ENCODE results near the gene DLL4.
"Not testable (repeated sequence)": the region's sequence is repeated elsewhere in the genome, so short reads cannot be mapped to it uniquely, and the experiment has no call there.

DLL4 gene

DNA sequence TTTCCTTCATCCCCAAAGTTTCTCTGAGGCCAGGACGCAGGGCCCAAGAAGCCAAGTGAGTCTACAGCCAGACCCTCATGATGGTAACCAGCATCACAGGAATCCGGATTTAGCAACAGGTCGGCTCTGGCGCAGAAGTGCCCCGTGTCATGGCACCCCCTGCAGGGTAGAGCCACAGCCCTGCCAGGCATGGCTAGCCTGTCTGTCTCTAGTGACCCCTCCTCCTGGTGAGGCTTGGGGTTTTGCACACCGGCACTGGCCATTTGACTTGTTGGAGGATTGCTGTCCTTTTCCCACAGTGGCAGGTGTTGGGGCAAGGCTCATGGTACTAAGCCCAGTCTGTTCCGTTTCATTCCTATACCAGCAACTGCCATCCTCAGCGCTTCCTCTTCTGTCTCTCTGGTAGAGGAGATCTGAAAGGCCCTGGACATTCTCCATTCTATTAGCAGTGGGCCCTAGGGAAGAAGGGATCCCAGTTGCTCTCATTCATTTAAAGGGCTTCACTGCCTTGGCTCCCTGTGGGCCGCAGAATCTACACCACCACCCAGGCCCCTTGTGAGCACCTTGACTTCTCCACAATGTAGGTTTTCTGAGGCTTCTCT lies 14.7 kb downstream of the DLL4 start:
- DNase-seq (ENCODE audit: low read depth in 1 of 2, low spot score in 1 of 2): no peak
- TF ChIP-seq JUND (IDR thresholded peaks at IDR 0.05; ENCODE audit: low read depth): no peak
- in situ Hi-C loops (cut with HindIII; ENCODE audit: low pct_unique_long_range_greater_than_20kb, low sequenced_read_pairs): no loop called here

DNA sequence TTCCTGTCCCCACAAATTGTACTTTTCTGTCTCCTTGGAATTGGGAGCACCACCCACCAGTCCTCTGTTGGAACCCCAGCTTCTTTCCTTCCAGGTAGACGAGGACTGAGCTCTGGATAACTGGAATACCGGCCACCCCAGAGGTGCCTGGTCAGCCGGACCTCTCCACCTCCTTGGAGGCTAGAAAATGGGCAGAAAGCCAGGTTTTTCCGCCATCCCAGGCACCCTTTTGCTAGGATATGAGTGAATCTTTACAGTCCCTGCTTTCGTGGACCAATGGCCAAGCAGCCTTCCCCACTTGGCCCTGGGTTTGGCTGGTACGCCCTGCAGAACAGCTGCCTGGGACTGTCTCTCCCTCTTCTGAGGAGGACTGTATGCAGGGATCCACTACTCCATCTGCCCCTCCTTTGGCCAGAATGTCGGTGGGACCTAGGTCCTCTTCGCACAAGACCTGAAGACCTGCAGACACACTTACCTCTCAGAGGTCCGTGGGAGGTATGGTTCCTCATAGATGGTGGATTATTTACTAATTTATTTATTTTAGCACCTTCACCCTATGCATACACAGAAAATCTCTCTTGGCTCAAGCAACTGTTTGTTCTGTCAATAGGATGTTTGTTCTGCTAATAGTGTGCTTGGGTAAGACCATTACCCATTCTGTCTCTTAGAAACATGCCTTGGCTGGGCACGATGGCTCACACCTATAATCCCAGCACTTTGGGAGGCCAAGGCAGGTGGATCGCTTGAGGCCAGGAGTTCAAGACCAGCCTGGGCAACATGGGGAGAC lies 15.6 kb downstream of the DLL4 start:
- no peak for TF ChIP-seq JUND (IDR thresholded peaks at IDR 0.05; ENCODE audit: low read depth)
- in situ Hi-C loops (cut with HindIII; ENCODE audit: low pct_unique_long_range_greater_than_20kb, low sequenced_read_pairs): no loop called here
- peak; percentile 73 to 74 for DNase-seq (ENCODE audit: low read depth in 1 of 2, low spot score in 1 of 2)

DNA sequence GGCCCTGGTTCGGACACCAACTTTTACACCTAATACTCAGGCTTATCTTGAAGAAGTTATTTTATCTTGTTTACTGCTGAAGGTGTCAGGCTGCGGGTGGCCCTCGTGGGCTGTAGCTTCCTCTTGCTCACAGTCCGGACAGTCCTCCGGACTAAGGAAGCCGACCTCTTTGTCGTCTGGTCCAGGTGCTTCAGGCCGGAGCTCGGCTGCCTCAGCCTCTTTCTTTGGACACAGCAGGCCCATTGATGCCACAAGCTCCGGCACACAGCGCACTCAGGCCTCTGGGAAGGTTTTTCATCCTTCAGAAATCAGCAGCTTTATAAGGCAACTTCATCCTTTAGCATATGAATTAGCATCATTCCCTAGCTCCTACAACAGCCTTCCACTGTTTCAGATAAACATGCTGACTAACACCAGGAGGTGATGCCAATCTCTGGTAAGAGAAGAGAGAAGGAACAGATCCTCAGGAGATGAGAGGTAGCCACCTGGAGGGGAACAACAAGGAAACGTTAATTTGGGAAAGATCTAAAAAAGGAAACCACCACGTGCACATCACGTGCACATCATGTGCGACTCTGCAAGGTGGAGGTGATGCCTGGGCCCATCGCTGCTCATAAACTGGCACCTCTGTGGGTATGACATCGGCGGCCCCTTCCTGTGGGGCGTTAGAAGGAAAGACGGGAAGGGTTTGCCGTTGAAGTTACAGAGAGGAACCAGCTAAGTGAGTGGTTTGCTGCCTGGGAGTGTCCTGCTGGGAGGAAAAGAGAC lies 19.8 kb downstream of the DLL4 start:
- in situ Hi-C loops (cut with HindIII; ENCODE audit: low pct_unique_long_range_greater_than_20kb, low sequenced_read_pairs): no loop called here
- TF ChIP-seq JUND (IDR thresholded peaks at IDR 0.05; ENCODE audit: low read depth): no peak
- DNase-seq (ENCODE audit: low read depth in 1 of 2, low spot score in 1 of 2): no peak

DNA sequence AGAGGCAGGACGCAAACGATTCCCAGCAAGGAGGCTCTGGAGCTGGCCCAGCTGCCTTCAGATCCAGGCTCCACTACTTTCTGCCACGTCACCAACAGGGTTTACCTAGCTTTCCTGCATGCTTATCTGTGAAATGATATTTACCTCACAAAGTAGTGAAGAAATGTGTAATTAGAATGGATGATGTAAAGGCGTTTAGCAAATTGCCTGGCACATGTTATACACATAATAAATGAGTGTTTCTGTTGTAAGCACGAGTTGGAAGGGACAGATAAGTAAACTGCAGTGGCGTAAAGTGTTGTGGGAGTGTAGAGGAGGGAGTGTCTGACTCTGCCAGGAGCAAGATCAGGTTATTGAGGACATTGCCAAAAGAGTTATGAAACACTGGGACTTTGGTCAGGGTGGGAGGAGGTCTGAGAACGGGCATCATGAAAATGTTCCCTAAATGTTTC lies 20.6 kb downstream of the DLL4 start:
- TF ChIP-seq JUND (IDR thresholded peaks at IDR 0.05; ENCODE audit: low read depth): no peak
- in situ Hi-C loops (cut with HindIII; ENCODE audit: low pct_unique_long_range_greater_than_20kb, low sequenced_read_pairs): no loop called here
- DNase-seq (ENCODE audit: low read depth in 1 of 2, low spot score in 1 of 2): no peak

DNA sequence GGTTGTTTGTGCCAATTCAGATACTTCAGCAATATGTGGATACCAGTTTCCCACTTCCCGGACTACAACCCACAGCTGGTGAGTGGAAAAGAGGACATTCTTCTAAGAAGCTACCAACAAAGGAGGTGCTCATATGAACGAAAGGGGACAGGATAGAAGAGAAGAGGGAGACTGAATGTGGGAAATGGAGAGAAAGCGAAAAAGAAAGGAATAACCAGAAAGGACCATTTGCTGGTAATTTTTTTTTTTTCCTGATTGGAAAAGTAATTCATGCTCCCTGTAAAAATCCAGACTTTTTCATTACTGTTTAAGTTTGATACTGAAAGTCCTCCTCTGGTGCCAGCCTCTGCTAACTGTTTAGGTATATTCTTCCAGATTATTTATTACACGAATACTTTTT lies 22.6 kb downstream of the DLL4 start:
- no peak for TF ChIP-seq JUND (IDR thresholded peaks at IDR 0.05; ENCODE audit: low read depth)
- in situ Hi-C loops (cut with HindIII; ENCODE audit: low pct_unique_long_range_greater_than_20kb, low sequenced_read_pairs): no loop called here
- DNase-seq (ENCODE audit: low read depth in 1 of 2, low spot score in 1 of 2): no peak

DNA sequence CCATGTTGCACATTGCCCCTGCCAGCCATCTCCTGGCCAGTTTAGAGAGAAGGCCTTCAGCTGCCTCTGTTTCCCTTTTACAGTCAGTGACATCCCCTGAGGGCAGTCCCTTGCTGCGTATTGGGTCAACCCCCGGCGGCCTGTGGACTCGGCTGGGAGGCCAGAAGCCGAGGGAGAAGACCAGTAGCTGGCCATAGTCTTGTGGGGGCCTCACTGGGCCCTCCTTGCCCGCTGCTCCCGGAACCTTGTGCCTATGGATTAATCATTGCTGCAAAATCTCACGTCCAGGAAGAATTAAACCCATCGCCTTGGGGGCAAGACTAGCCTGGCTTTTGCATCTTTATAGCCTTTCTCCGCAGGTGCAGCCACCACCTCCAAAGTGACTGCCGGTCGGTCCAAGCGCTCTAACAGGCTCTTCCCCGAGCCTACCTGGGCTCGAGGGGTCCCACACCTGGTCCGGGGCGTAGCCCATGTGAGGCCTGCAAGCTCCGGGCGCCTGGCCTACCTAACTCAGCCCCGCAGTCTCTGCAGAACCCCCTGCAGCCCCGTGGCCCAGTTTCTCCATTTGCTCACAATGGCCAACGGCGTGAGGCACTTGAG lies 23.3 kb downstream of the DLL4 start:
- in situ Hi-C loops (cut with HindIII; ENCODE audit: low pct_unique_long_range_greater_than_20kb, low sequenced_read_pairs): no loop called here
- TF ChIP-seq JUND (IDR thresholded peaks at IDR 0.05; ENCODE audit: low read depth): no peak
- DNase-seq (ENCODE audit: low read depth in 1 of 2, low spot score in 1 of 2): no peak

DNA sequence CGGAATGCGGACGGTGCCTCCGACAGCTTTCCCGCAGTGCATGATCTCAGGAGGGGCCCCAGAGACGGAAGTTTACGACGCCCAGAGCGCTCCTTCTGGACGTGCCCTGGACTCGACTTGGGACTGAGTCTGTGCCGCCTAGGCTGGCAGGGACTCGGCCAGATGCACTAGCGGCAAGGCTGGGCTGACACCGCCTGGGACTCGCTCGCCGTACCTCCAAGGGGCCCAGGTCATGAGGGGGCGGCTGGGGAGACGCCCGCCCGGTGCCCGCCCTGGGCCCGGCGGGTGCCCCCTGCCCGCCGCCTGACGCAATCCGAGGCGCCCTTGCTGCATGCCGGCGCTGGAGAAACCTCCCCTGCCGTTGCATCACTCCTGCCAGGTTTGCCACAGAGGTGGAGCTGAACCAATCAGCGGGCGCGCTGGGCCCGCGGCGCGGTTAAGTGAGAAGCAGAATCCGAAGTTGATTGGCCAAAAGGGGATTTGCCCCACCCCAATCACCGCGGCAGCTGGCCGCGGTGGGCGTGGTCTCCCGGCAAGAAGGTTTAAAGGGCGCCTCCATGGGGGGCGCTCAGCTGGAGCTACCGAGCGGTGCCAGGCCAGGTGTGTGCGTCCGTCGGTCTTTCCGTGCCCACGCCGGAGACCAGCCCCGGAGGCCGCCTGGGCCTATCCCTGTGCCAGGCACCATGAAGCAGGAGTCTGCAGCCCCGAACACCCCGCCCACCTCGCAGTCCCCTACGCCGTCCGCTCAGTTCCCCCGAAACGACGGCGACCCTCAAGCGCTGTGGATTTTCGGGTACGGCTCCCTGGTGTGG lies 24.0 kb downstream of the DLL4 start, which contains the start of gene CHAC1:
TSS of gene CHAC1 (plus strand) at position 571 of the 812 bp plus-strand sequence. CDS start at position 684, 113 bp downstream.
- peak; percentile 98 to 100 for DNase-seq (ENCODE audit: low read depth in 1 of 2, low spot score in 1 of 2)
- no peak for TF ChIP-seq JUND (IDR thresholded peaks at IDR 0.05; ENCODE audit: low read depth)
- in situ Hi-C loops (cut with HindIII; ENCODE audit: low pct_unique_long_range_greater_than_20kb, low sequenced_read_pairs): no loop called here

DNA sequence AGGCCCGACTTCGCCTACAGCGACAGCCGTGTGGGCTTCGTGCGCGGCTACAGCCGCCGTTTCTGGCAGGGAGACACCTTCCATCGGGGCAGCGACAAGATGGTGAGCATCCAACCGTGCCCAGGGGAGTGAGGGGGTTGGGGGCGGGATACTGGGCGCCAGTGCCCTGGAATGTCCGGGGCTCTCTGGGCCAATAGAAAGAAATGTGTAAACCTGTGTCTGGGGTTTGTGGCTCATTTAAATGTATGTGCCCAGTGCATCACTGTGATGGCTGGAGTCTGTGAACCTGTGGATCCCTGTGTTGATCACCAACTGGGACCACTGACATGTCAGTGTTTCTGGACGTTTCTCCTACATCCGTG lies 24.6 kb downstream of the DLL4 start:
- no peak for DNase-seq (ENCODE audit: low read depth in 1 of 2, low spot score in 1 of 2)
- TF ChIP-seq JUND (IDR thresholded peaks at IDR 0.05; ENCODE audit: low read depth): no peak
- in situ Hi-C loops (cut with HindIII; ENCODE audit: low pct_unique_long_range_greater_than_20kb, low sequenced_read_pairs): no loop called here

DNA sequence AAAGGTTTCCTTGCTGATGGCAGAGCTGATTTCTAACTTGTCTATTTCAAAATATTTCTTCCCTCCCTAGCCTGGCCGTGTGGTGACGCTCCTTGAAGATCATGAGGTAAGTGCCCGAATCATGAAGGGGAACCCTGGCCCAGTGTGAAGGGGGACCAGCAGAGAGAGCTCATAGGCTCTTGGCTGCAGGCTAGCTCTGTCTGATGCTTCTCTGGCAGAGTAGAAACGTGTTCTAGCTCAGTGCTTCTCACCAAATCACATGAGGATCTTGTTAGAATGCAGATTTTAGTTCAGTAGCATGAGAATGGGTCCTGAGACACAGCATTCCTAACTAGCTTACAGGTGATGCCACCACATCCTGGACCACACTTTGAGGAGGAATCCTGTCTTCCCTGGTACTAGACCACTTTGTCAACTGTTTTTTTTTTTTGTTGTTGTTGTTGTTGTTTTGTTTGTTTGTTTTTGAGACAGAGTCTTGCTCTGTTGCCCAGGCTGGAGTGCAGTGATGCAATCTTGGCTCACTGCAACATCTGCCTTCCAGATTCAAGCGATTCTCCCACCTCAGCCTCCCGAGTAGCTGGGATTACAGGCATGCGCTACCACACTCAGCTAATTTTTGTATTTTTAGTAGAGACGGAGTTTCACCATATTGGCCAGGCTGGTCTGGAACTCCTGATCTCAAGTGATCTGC lies 25.2 kb downstream of the DLL4 start:
- DNase-seq (ENCODE audit: low read depth in 1 of 2, low spot score in 1 of 2); in situ Hi-C loops (cut with HindIII; ENCODE audit: low pct_unique_long_range_greater_than_20kb, low sequenced_read_pairs): not testable (repeated sequence)

DNA sequence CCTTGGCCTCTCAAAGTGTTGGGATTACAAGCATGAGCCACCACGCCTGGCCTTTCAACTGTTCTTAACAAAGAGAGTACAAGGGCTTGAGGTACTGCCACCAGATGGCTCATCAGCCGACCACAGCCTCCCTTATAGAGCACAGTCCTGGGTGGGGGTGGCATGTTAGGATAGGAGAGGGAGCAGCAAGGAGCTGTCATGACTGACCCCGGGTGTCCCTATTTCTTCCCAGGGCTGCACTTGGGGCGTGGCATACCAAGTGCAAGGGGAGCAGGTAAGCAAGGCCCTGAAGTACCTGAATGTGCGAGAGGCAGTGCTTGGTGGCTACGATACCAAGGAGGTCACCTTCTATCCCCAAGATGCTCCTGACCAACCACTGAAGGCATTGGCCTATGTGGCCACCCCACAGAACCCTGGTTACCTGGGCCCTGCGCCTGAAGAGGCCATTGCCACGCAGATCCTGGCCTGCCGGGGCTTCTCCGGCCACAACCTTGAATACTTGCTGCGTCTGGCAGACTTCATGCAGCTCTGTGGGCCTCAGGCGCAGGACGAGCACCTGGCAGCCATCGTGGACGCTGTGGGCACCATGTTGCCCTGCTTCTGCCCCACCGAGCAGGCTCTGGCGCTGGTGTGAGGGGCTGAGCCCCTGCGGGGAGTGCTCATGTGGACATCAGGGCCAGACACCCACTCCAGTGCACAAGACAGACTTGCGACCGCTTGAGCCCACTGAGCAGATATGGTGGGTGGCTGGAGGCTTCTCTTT lies 26.2 kb downstream of the DLL4 start:
- in situ Hi-C loops (cut with HindIII; ENCODE audit: low pct_unique_long_range_greater_than_20kb, low sequenced_read_pairs): no loop called here
- no peak for TF ChIP-seq JUND (IDR thresholded peaks at IDR 0.05; ENCODE audit: low read depth)
- no peak for DNase-seq (ENCODE audit: low read depth in 1 of 2, low spot score in 1 of 2)

Data from T47D (cell line).